Occipital lobe (tissue), 2 donors: Measurements from ENCODE around the gene NRG3. TPM values are rescaled to one million over a fixed set of nuclear protein-coding genes. Genes with fewer than 3 reads are reported as not detected.

Experiments
- DNase-seq: peaks from one replicate; lab custom pipeline; 2025; lab: John Stamatoyannopoulos, UW
- total RNA-seq: library from RNA; depleted of rRNA; stranded (reverse); fragments of >200 nt; gene quantifications from one replicate; pipeline ENCODE4 v1.2.3, GENCODE V29; 2014

The NRG3 gene
- total RNA-seq, 1 donor from 2014 or later = 23.1 TPM

- no peak for DNase-seq
Observed at GRCh38 chr10:82463614-82464013, 588.6 kb downstream of the NRG3 start.

- DNase-seq = no peak
Observed at GRCh38 chr10:82464191-82464818, 589.3 kb downstream of the NRG3 start.

- no peak for DNase-seq
Observed at GRCh38 chr10:82464966-82465365, 590.0 kb downstream of the NRG3 start.

GRCh38 chr10:82468453-82468852, 593.5 kb downstream of the NRG3 start:
- DNase-seq = no peak

GRCh38 chr10:82472406-82473335, 597.7 kb downstream of the NRG3 start:
- DNase-seq = no peak

GRCh38 chr10:82477776-82478175, 602.8 kb downstream of the NRG3 start:
- DNase-seq = no peak

- no peak for DNase-seq
Observed at GRCh38 chr10:82492647-82493046, 617.7 kb downstream of the NRG3 start.

- no peak for DNase-seq
Observed at GRCh38 chr10:82496114-82496513, 621.1 kb downstream of the NRG3 start.

- DNase-seq = no peak
Observed at GRCh38 chr10:82497439-82497838, 622.4 kb downstream of the NRG3 start.

- DNase-seq = no peak
Observed at GRCh38 chr10:82498976-82499375, 624.0 kb downstream of the NRG3 start.

GRCh38 chr10:82505009-82505408, 630.0 kb downstream of the NRG3 start:
- DNase-seq = no peak

GRCh38 chr10:82506680-82507376, 631.8 kb downstream of the NRG3 start:
- no peak for DNase-seq

- no peak for DNase-seq
Observed at GRCh38 chr10:82515256-82515655, 640.3 kb downstream of the NRG3 start.

- DNase-seq = no peak
Observed at GRCh38 chr10:82529062-82529461, 654.1 kb downstream of the NRG3 start.

- no peak for DNase-seq
Observed at GRCh38 chr10:82535457-82535856, 660.5 kb downstream of the NRG3 start.

GRCh38 chr10:82536668-82537067, 661.7 kb downstream of the NRG3 start:
- DNase-seq = no peak

GRCh38 chr10:82538272-82538671, 663.3 kb downstream of the NRG3 start:
- DNase-seq = no peak

GRCh38 chr10:82543631-82544030, 668.6 kb downstream of the NRG3 start:
- DNase-seq = no peak

GRCh38 chr10:82544377-82544776, 669.4 kb downstream of the NRG3 start:
- DNase-seq = no peak

- no peak for DNase-seq
Observed at GRCh38 chr10:82551506-82551905, 676.5 kb downstream of the NRG3 start.

GRCh38 chr10:82552267-82552666, 677.3 kb downstream of the NRG3 start:
- no peak for DNase-seq

- DNase-seq = no peak
Observed at GRCh38 chr10:82554381-82554780, 679.4 kb downstream of the NRG3 start.
